PFSK-1 (cell line): ENCODE results near the gene BTRC.

ENCODE experiments used
- POLR2AphosphoS5 ChIP-seq: IDR thresholded peaks from 2 replicates; pipeline ENCODE4 v1.6.1; 2012; ENCODE audit warnings: low read depth, mild to moderate bottlenecking, control low read depth, low read length, moderate library complexity
- REST ChIP-seq, 2 experiments: IDR thresholded peaks; 2 replicates each; pipeline versions ENCODE4 v1.6.1 to v1.8.0; 2011 to 2012; ENCODE audit warnings: low read depth in 2 of 2, low read length in 2 of 2, control low read depth in 1 of 2, inconsistent platforms in 1 of 2, mild to moderate bottlenecking in 1 of 2, moderate library complexity in 1 of 2; ENCODE audit not compliant: insufficient read depth in 1 of 2

GRCh38 chr10:101579516-101579870 lies 225.5 kb downstream of the BTRC start:
- TF ChIP-seq POLR2AphosphoS5: no peak
- no peak for TF ChIP-seq REST (IDR thresholded peaks at IDR 0.05; ENCODE audit: insufficient read depth in 1 of 2, low read depth in 2 of 2, low read length in 2 of 2)
